ENCODE results near the gene ADGRA3.
"Not testable (repeated sequence)": the region's sequence is repeated elsewhere in the genome, so short reads cannot be mapped to it uniquely, and the experiment has no call there.

The ADGRA3 gene

GRCh38 chr4:22478426-22478825, 37.4 kb downstream of the ADGRA3 start:
- DNase-seq: no peak

- no peak for DNase-seq
Measured at GRCh38 chr4:22477813-22478182, 38.1 kb downstream of the ADGRA3 start.

- no peak for DNase-seq
Measured at GRCh38 chr4:22477136-22477812, 38.6 kb downstream of the ADGRA3 start.

GRCh38 chr4:22476011-22476410, 39.9 kb downstream of the ADGRA3 start:
- no peak for DNase-seq

GRCh38 chr4:22475311-22475646, 40.6 kb downstream of the ADGRA3 start:
- DNase-seq: not testable (repeated sequence)

- peak in 1 of 2 experiments; percentile 5 for DNase-seq
Measured at GRCh38 chr4:22474636-22475310, 41.1 kb downstream of the ADGRA3 start.

GRCh38 chr4:22473268-22473667, 42.6 kb downstream of the ADGRA3 start:
- DNase-seq: no peak

GRCh38 chr4:22471999-22472461, 43.8 kb downstream of the ADGRA3 start:
- no peak for DNase-seq

GRCh38 chr4:22471419-22471818, 44.4 kb downstream of the ADGRA3 start:
- DNase-seq: no peak

GRCh38 chr4:22466581-22466980, 49.3 kb downstream of the ADGRA3 start:
- DNase-seq: no peak

- DNase-seq: no peak
Measured at GRCh38 chr4:22465996-22466395, 49.9 kb downstream of the ADGRA3 start.

GRCh38 chr4:22465349-22465748, 50.5 kb downstream of the ADGRA3 start:
- no peak for DNase-seq

- no peak for DNase-seq
Measured at GRCh38 chr4:22463179-22463578, 52.7 kb downstream of the ADGRA3 start.

GRCh38 chr4:22462688-22463087, 53.2 kb downstream of the ADGRA3 start:
- DNase-seq: no peak

- DNase-seq: no peak
Measured at GRCh38 chr4:22460266-22460665, 55.6 kb downstream of the ADGRA3 start.

GRCh38 chr4:22458098-22458497, 57.8 kb downstream of the ADGRA3 start:
- DNase-seq: no peak

- no peak for DNase-seq
Measured at GRCh38 chr4:22457348-22457747, 58.5 kb downstream of the ADGRA3 start.

- no peak for DNase-seq
Measured at GRCh38 chr4:22456291-22456690, 59.6 kb downstream of the ADGRA3 start.

GRCh38 chr4:22454955-22455354, 60.9 kb downstream of the ADGRA3 start:
- no peak for DNase-seq

GRCh38 chr4:22454216-22454838, 61.5 kb downstream of the ADGRA3 start:
- no peak for DNase-seq

- DNase-seq: no peak
Measured at GRCh38 chr4:22444813-22445212, 71.1 kb downstream of the ADGRA3 start.

GRCh38 chr4:22442956-22443355, 72.9 kb downstream of the ADGRA3 start:
- no peak for DNase-seq

- no peak for DNase-seq
Measured at GRCh38 chr4:22440999-22441398, 74.9 kb downstream of the ADGRA3 start.

- no peak for DNase-seq
Measured at GRCh38 chr4:22439947-22440346, 75.9 kb downstream of the ADGRA3 start.
